Loucy (cell line): ENCODE measurements around the gene LRRC14B.

Source experiments
- H2AFZ ChIP-seq: fragments of 200-600 bp; sonication (generic); 2 replicates; pipeline ENCODE4 v1.6.0; 2016; ENCODE audit warnings: antibody characterized with exemption, mild to moderate bottlenecking, low read length, moderate library complexity
- H3F3A ChIP-seq: fragments of 200-600 bp; 2 replicates; pipeline ENCODE4 v1.6.0; 2016; ENCODE audit warnings: antibody characterized with exemption, low read depth, mild to moderate bottlenecking
- H3K27me3 ChIP-seq: fragments of 200-600 bp; sonication (generic); 2 replicates; pipeline ENCODE4 v1.6.1; 2014; ENCODE audit warnings: low read length, mild to moderate bottlenecking; ENCODE audit not compliant: insufficient read depth, poor library complexity, severe bottlenecking
- H3K36me3 ChIP-seq: fragments of 200-600 bp; sonication (generic); 2 replicates; pipeline ENCODE4 v1.6.1; 2016; ENCODE audit warnings: low read length; ENCODE audit not compliant: insufficient read depth
- H3K4me1 ChIP-seq: fragments of 200-600 bp; sonication (generic); 2 replicates; pipeline ENCODE4 v1.5.1; 2014; ENCODE audit warnings: low read length, mild to moderate bottlenecking; ENCODE audit not compliant: insufficient read depth, poor library complexity, severe bottlenecking
- H3K4me2 ChIP-seq: fragments of 200-600 bp; sonication (generic); 2 replicates; pipeline ENCODE4 v1.6.0; 2014; ENCODE audit warnings: antibody characterized with exemption, low read length, low read depth, mild to moderate bottlenecking; ENCODE audit not compliant: poor library complexity, severe bottlenecking
- H3K4me3 ChIP-seq: fragments of 200-600 bp; sonication (generic); 2 replicates; pipeline ENCODE4 v1.5.1; 2014; ENCODE audit warnings: low read length, mild to moderate bottlenecking, mixed read lengths; ENCODE audit not compliant: poor library complexity, severe bottlenecking
- H3K79me2 ChIP-seq: fragments of 200-600 bp; sonication (generic); 2 replicates; pipeline ENCODE4 v1.6.1; 2014; ENCODE audit warnings: low read length; ENCODE audit not compliant: insufficient read depth
- H3K9ac ChIP-seq: fragments of 200-600 bp; sonication (generic); 2 replicates; pipeline ENCODE4 v1.6.0; 2014; ENCODE audit warnings: mild to moderate bottlenecking, low read depth, low read length, moderate library complexity; ENCODE audit not compliant: poor library complexity, severe bottlenecking
- H3K9me2 ChIP-seq: fragments of 200-600 bp; sonication (generic); replicated peaks from 2 replicates; pipeline ENCODE4 v1.6.1; 2016; ENCODE audit warnings: low read depth, low read length, mixed read lengths
- H3K9me3 ChIP-seq: fragments of 200-600 bp; sonication (generic); 2 replicates; pipeline ENCODE4 v1.6.1; 2014; ENCODE audit warnings: mild to moderate bottlenecking, antibody characterized with exemption, low read length, low read depth; ENCODE audit not compliant: insufficient read depth
- H4K20me1 ChIP-seq: fragments of 200-600 bp; sonication (generic); 2 replicates; pipeline ENCODE4 v1.6.0; 2014; ENCODE audit warnings: antibody characterized with exemption, low read length, mild to moderate bottlenecking; ENCODE audit not compliant: insufficient read depth, poor library complexity, severe bottlenecking
- CTCF ChIP-seq: fragments of 200-600 bp; sonication (generic); conservative IDR thresholded peaks from 2 replicates; pipeline ENCODE4 v1.5.1; 2014; ENCODE audit warnings: mild to moderate bottlenecking, antibody characterized with exemption, low read length
- EZH2phosphoT487 ChIP-seq: fragments of 200-600 bp; IDR thresholded peaks from 2 replicates; pipeline ENCODE4 v1.6.1; 2018; ENCODE audit warnings: antibody characterized with exemption, mild to moderate bottlenecking, moderate library complexity, borderline replicate concordance

LRRC14B gene

GRCh38 chr5:143041-143440, 48.3 kb upstream of the LRRC14B start:
- H3K4me1 ChIP-seq = no peaks in the 10 kb centered on the region
- no peaks in the 10 kb centered on the region for H3K9me2 ChIP-seq
- no peaks in the 10 kb centered on the region for H3F3A ChIP-seq
- no peak for TF ChIP-seq CTCF
- TF ChIP-seq EZH2phosphoT487 = no peak
- H3K79me2 ChIP-seq = no peaks in the 10 kb centered on the region
- H4K20me1 ChIP-seq = no peaks in the 10 kb centered on the region
- H3K27me3 ChIP-seq = no peaks in the 10 kb centered on the region
- no peaks in the 10 kb centered on the region for H3K36me3 ChIP-seq
- no peak overlapping the region for H3K4me3 ChIP-seq
- no peak overlapping the region for H3K9ac ChIP-seq
- peaks cover 13% of the 10 kb centered on the region; the same call in 1 of the 2 replicates for H3K9me3 ChIP-seq
- H2AFZ ChIP-seq = no peak overlapping the region
- no peak overlapping the region for H3K4me2 ChIP-seq

GRCh38 chr5:144941-145340, 46.4 kb upstream of the LRRC14B start:
- Histone ChIP-seq H3K36me3 (no peaks in the 10 kb centered on the region), H3K4me2 (no peak overlapping the region), H3K9ac (no peak overlapping the region), H3K27me3 (no peaks in the 10 kb centered on the region), H3K9me3 (peaks cover 19% of the 10 kb centered on the region; the same call in 1 of the 2 replicates), H3K9me2 (no peaks in the 10 kb centered on the region), H3F3A (no peaks in the 10 kb centered on the region), H3K79me2 (no peaks in the 10 kb centered on the region), H2AFZ (no peak overlapping the region), H3K4me1 (no peaks in the 10 kb centered on the region), H3K4me3 (no peak overlapping the region), H4K20me1 (no peaks in the 10 kb centered on the region)
- no peak for TF ChIP-seq CTCF
- TF ChIP-seq EZH2phosphoT487 = no peak

GRCh38 chr5:145585-146323, 45.5 kb upstream of the LRRC14B start:
- no peaks in the 10 kb centered on the region for H3K36me3 ChIP-seq
- TF ChIP-seq EZH2phosphoT487 (no peak), CTCF (no peak)
- peaks cover 19% of the 10 kb centered on the region; the same call in 1 of the 2 replicates for H3K9me3 ChIP-seq
- no peaks in the 10 kb centered on the region for H3K27me3 ChIP-seq
- no peak overlapping the region for H2AFZ ChIP-seq
- no peak overlapping the region for H3K4me2 ChIP-seq
- no peak overlapping the region for H3K4me3 ChIP-seq
- no peaks in the 10 kb centered on the region for H4K20me1 ChIP-seq
- H3F3A ChIP-seq = no peaks in the 10 kb centered on the region
- H3K9ac ChIP-seq = no peak overlapping the region
- H3K9me2 ChIP-seq = no peaks in the 10 kb centered on the region
- no peaks in the 10 kb centered on the region for H3K4me1 ChIP-seq
- no peaks in the 10 kb centered on the region for H3K79me2 ChIP-seq
